GM12892 (cell line): ENCODE results near the gene DPP6.
"Not testable (repeated sequence)": the region's sequence is repeated elsewhere in the genome, so short reads cannot be mapped to it uniquely, and the experiment has no call there.

Experiments
- POLR2A ChIP-seq: IDR thresholded peaks from 2 replicates; pipeline ENCODE4 v1.6.1; 2011; ENCODE audit warnings: low read depth, low read length, control low read depth
- POLR2AphosphoS5 ChIP-seq: IDR thresholded peaks from 2 replicates; pipeline ENCODE4 v1.6.1; 2011; ENCODE audit warnings: low read depth, low read length, control low read depth

GRCh38 chr7:154053466-154054312 is 1.5 kb downstream of the DPP6 start:
- TF ChIP-seq POLR2A, POLR2AphosphoS5: not testable (repeated sequence)
